Measurements from ENCODE around the gene CDH11.
A peak's percentile ranks its signal among the peaks of the same experiment; 100 is the strongest.

CDH11 gene

GRCh38 chr16:65121870-65122723, at the start of gene CDH11:
CDH11 (minus strand) TSS chr16:65122063; CDS start chr16:65004869, 117,194 bp downstream.
- DNase-seq (ENCODE audit: low read depth in 2 of 2) = no peak

GRCh38 chr16:65154321-65154720, 32.5 kb upstream of the CDH11 start:
- no peak for DNase-seq (ENCODE audit: low read depth in 2 of 2)

- DNase-seq (ENCODE audit: low read depth in 2 of 2) = no peak
These were observed 31.7 kb upstream of the CDH11 start for GRCh38 chr16:65153365-65154105.

GRCh38 chr16:65148804-65149203, 26.9 kb upstream of the CDH11 start:
- DNase-seq (ENCODE audit: low read depth in 2 of 2) = no peak

- no peak for DNase-seq (ENCODE audit: low read depth in 2 of 2)
These were observed 20.4 kb upstream of the CDH11 start for GRCh38 chr16:65142276-65142675.

- no peak for DNase-seq (ENCODE audit: low read depth in 2 of 2)
These were observed 14.8 kb upstream of the CDH11 start for GRCh38 chr16:65136681-65137080.

- DNase-seq (ENCODE audit: low read depth in 2 of 2) = no peak
These were observed 5.2 kb upstream of the CDH11 start for GRCh38 chr16:65126845-65127624.

- DNase-seq (ENCODE audit: low read depth in 2 of 2) = no peak
These were observed 4.0 kb upstream of the CDH11 start for GRCh38 chr16:65125871-65126270.

GRCh38 chr16:65125322-65125721, 3.5 kb upstream of the CDH11 start:
- DNase-seq (ENCODE audit: low read depth in 2 of 2) = no peak

GRCh38 chr16:65124596-65124995, 2.7 kb upstream of the CDH11 start:
- DNase-seq (ENCODE audit: low read depth in 2 of 2) = no peak

- DNase-seq (ENCODE audit: low read depth in 2 of 2) = no peak
These were observed 2.3 kb upstream of the CDH11 start for GRCh38 chr16:65124212-65124548.

GRCh38 chr16:65123396-65124211, 1.7 kb upstream of the CDH11 start:
- no peak for DNase-seq (ENCODE audit: low read depth in 2 of 2)

- DNase-seq (ENCODE audit: low read depth in 2 of 2) = no peak
These were observed 997 bp upstream of the CDH11 start for GRCh38 chr16:65122724-65123395.

GRCh38 chr16:65120831-65121721, 787 bp downstream of the CDH11 start:
- no peak for DNase-seq (ENCODE audit: low read depth in 2 of 2)

- DNase-seq (ENCODE audit: low read depth in 2 of 2) = no peak
These were observed 1.4 kb downstream of the CDH11 start for GRCh38 chr16:65120461-65120830.

- no peak for DNase-seq (ENCODE audit: low read depth in 2 of 2)
These were observed 1.9 kb downstream of the CDH11 start for GRCh38 chr16:65119901-65120401.

GRCh38 chr16:65119435-65119834, 2.4 kb downstream of the CDH11 start:
- DNase-seq (ENCODE audit: low read depth in 2 of 2) = no peak

- DNase-seq (ENCODE audit: low read depth in 2 of 2) = no peak
These were observed 3.0 kb downstream of the CDH11 start for GRCh38 chr16:65118871-65119270.

GRCh38 chr16:65117811-65118448, 3.9 kb downstream of the CDH11 start:
- peak in 1 of 2 donors; percentile 5 for DNase-seq (ENCODE audit: low read depth in 2 of 2)
